ENCODE data around the gene TMEM254.
A peak's percentile ranks its signal among the peaks of the same experiment; 100 is the strongest.
"Not testable (repeated sequence)": the region's sequence is repeated elsewhere in the genome, so short reads cannot be mapped to it uniquely, and the experiment has no call there.

TMEM254 gene, protein sequence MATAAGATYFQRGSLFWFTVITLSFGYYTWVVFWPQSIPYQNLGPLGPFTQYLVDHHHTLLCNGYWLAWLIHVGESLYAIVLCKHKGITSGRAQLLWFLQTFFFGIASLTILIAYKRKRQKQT

DNA sequence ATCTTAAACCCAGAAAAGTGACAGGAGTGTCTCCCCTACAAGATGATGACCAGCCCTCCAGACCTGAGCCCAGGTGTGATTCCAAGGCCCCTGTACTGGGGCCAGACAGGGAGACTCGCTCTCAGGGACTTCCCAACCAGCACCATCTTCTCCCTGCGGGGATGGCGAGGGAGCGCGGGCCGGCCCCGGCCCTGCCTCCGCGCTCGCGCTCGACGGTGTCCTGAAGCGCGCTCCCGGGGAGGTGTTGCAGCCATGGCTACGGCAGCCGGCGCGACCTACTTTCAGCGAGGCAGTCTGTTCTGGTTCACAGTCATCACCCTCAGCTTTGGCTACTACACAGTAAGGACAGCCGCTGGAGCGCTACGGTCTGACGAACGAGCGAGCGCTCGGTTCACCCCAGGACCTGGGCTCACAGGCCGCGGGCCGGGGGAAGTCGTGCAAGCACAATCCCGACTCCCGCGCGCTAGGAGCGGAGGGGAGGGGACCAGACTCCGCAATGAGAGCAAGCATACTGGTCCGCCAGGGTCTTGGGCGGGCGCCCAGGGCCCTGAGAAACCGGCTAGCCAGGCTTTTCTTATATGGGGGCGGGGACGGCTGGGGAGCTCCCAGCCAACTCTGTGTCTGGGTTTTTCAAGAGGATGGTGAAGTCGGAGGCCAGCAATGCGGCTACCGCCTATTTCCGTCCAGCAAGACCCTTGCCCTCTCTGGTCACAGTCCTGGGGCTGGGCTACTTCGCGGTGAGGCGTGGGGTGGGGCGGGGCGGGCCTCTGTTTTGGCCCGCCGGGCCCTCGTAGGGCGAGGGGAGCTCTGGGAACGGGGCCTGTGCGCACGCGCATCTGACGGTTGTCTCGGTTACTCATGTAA lies at the start of gene TMEM254:
TSS of gene TMEM254 (plus strand) at position 218 of the 864 bp plus-strand sequence. CDS start at position 253, 35 bp downstream.
- peak; percentile 88 for DNase-seq

DNA sequence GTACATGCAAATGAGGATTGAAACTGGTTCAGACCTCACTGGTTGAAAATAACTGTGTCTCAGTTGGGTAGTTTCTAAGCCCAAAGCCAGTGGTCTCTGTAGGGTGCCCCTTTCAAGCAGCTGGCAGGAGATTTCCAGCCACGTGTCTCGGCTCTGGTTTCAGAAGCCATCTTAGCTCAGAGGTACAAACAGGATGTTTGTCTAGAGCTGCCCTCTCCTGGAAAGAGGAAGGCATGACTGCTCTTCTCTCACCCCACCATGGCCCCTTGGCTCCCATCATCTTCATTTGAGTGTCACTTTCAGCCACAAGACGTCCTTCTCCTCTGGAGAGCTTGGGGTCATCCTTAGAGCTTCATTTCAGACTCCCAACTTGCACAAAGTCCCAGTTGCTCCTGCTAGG lies 49.3 kb upstream of the TMEM254 start:
- DNase-seq, result not testable (repeated sequence)

DNA sequence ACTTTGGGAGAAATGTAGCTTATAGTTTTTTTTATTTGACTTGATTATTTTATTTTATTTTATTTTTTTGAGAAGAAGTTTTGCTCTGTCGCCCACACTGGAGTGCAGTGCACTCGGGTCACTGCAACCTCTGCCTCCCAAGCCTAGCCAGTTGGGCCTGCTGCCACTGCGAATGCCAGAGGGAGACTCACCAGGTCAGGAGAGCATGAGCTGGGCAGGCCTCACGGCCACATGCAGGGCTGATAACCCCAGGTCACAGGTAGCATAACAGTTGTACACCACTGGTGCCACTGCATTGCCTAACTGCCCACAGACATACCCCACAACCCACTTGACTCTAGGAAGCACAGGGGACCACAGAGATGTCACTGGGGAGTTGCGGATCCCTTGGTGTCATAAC lies 48.6 kb upstream of the TMEM254 start:
- not testable (repeated sequence) for DNase-seq

DNA sequence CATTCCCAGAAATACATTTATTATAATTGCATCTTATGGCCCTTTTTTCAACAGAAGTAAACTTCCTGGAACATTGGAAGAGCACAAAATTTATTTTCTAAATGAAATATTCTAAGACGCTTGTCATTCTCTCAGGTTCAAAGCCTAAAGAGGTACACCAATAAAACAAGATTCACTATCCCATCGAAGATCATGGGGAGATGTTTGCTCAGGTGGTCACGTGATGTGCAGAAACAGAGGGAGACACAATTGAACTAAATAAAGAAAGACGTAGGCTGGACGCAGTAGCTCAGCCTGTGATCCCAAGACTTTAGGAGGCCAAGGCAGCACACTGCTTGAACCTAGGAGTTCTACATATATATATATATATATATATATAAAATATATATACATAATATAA lies 46.0 kb upstream of the TMEM254 start:
- no peak for DNase-seq

DNA sequence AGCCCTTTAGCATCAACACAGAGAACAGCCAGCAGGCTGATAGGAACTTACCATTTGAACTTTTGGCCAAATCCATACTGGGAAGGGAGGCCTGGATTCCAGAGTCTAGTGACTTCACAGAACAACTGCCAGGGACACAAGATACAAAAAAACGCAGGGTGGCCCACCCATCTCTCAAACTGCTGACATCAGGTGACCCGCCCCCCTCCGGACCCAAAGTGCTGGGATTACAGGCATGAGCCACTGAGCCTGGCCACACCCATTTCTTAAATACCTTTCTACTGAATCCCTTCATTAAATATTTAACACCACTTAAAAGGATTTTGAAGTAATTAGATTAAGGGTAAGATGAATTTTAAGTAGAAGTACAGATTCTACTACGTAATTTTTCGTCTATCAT lies 43.7 kb upstream of the TMEM254 start:
- DNase-seq, result not testable (repeated sequence)

DNA sequence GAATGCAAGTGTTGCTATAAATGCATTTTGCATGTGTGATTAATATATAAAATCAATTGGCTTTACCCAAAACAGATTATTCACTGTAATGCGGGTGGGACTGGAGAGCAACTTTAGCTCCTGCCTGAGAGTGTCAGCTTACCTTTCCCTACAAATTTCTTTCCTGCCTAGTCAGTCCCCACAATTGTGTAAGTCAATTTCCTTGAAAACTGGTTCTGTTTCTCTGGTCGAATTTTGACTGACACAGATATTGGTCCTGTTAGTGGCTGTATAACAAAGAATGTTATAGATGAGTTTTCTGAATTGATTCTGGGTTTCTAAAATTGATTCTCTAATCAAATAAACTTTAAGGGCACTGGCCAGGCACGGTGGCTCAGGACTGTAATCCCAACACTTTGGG lies 43.0 kb upstream of the TMEM254 start:
- DNase-seq, result not testable (repeated sequence)

DNA sequence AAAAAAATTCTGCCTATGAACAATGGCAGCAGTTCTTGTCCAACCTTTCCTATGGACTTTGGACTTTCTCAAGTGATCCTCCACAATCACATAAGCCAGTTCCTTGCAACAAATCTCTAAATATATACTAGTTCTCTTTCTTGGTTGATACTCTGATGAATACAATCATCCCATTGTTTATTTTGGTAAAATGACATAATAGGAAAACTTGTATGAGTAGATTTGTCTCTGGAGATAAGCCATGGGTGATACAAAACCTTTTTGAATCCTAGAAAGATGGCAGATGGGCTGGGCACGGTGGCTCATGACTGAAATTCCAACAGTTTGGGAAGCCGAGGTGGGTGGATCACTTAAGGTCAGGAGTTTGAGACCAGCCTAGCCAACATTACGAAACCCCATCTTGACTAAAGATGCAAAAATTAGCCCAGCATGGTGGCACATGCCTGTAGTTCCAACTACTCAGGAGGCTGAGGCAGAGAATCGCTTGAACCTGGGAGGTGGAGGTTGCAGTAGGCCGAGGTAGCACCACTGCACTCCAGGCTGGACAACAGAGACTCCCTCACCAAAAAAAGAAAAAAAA lies 41.5 kb upstream of the TMEM254 start:
- DNase-seq, result not testable (repeated sequence)

DNA sequence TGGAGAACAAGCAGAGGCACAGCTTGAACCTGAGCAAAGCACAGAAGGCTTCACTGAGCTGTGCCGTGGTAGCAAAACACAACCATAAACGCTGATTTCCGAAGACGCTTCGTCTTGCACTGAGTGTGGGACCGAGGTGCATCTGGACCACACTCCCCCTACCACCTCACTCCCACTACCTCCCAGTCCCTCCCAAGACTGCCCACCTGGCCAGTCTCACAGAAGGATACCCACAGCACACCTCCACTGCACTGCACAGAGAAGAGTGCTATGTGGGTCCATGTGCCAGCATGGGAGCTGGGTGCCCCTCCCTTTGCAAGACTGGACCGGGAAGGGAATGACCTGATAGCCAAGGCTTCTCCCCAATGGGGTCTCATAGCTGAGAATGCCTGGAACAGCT lies 40.2 kb upstream of the TMEM254 start:
- not testable (repeated sequence) for DNase-seq

DNA sequence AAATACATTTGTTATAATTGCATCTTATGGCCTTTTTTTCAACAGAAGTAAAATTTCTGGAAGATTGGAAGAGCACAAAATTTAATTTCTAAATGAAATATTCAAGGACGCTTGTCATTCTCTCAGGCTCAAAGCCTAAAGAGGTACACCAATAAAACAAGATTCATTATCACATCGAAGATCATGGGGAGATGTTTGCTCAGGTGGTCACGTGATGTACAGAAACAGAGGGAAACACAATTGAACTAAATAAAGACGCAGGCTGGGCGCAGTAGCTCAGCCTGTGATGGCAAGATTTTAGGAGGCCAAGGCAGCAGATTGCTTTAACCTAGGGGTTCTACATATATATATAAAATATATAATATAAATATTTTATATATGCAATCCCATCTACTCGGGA lies 37.3 kb upstream of the TMEM254 start:
- no peak for DNase-seq

DNA sequence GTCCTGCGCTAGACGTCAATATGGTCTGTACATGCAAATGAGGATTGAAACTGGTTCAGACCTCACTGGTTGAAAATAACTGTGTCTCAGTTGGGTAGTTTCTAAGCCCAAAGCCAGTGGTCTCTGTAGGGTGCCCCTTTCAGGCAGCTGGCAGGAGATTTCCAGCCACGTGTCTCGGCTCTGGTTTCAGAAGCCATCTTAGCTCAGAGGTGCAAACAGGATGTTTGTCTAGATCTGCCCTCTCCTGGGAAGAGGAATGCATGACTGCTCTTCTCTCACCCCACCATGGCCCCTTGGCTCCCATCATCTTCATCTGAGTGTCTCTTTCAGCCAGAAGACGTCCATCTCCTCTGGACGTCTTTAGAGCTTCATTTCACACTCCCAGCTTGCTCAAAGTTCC lies 33.5 kb upstream of the TMEM254 start:
- peak; percentile 5 for DNase-seq

DNA sequence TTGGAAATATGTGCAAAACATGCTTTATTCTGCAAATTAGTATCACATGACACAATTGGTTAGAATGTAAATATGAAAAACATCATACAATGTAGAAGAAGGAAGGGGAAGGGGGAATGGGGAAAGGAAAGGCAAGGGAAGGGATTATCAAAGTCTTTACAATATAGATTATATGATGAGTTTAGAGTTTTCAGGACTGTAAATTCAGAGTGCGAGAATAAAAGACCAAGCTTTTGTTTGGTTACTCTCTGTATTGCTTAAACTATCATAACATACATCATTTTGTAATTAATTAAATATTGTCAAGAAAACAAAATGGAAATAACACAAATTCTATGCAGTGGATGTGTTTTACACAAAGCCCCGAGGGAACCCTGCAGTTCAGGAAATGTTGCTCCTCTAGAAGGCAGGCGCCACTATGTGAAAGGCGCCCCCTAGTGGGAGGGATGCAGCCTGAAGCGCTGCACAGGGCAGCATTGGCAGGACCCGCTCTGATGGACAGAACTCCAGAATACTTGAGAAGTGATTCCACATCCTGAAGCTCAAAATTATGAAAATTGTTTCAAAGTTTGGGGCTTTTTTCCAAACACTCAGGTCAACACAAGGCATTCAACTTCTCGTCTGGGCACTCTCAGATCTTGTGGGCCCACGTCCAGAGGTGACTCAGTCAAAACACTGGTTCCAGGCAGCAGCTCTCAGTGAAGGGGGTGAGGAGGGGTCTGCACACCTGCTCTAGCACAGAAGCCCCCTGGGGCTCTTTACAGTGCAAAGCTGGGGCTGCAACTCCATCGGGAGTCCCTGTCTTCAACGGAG lies 31.6 kb upstream of the TMEM254 start:
- DNase-seq, result peak; percentile 64

DNA sequence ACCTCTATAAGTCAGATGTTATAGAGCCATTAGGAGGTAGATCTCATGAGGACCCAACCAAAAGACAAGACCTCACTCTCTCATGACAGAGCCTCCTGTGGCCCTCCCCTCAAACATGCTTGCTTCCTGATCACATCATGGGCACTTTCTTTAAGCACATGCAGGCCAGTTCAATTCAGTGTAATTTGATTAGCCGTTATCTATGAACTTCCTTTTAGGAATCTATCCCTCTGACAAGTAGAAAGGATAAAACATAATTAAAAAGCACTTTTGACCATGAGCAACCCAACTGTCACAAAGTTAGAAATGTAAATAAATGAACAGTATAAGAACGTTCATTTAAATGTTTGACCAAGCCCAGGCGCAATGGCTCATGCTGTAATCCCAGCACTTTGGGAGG lies 27.7 kb upstream of the TMEM254 start:
- DNase-seq, result no peak

DNA sequence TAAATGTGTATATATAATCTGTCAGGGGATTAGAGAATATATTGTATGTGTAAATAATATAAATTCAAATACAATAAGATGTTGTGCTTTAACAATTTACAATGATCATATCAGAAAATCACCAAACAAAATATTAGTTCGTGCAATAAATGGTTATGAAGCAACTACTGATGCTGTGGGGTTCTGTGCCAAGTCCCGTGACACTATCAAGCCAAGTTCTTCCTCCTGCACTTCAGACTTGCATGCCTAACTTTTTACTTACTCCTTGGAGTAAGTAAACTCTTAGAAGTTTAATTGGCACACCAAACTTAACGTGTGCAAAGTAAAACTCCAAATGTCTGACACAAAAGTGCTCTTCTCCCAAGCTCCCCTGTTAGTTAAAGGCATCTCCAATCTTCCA lies 26.5 kb upstream of the TMEM254 start:
- DNase-seq, result no peak

DNA sequence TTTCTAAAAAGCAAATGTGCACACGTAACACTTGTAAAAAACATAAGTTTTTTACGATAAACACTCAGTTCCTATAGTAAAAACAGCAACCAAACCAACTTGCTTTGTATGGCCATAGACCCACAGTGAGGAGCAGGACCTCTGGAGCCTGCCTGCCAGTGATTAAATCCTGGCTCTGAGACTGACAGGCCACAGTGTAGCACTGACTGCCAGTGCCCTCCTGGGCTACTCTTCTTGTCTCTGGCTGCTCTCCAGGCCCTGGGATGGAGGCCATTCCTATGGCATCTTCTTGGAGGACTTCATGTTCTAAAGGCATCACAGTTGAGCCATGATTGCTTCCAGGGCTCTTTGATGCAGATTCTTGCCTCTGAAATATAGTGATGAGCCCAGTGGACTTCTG lies 22.7 kb upstream of the TMEM254 start:
- DNase-seq, result no peak

DNA sequence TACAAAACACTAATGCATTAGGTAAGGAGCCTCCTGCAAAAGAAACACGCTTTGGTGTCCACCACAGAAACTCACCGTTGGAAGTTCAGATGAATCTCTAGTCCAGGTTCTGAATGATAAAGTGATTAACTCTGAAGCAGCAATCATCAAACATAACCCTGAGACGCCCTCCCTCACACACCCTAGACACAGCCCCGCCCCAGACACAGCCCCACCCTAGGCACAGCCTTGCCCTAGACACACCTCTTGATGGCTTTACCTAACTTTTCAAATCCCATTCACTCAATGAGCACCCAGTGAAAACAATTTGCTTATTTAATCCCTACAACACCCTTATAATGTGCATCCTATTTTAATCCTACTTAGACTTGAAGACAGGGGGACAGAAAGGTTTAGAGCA lies 21.3 kb upstream of the TMEM254 start:
- DNase-seq, result no peak

DNA sequence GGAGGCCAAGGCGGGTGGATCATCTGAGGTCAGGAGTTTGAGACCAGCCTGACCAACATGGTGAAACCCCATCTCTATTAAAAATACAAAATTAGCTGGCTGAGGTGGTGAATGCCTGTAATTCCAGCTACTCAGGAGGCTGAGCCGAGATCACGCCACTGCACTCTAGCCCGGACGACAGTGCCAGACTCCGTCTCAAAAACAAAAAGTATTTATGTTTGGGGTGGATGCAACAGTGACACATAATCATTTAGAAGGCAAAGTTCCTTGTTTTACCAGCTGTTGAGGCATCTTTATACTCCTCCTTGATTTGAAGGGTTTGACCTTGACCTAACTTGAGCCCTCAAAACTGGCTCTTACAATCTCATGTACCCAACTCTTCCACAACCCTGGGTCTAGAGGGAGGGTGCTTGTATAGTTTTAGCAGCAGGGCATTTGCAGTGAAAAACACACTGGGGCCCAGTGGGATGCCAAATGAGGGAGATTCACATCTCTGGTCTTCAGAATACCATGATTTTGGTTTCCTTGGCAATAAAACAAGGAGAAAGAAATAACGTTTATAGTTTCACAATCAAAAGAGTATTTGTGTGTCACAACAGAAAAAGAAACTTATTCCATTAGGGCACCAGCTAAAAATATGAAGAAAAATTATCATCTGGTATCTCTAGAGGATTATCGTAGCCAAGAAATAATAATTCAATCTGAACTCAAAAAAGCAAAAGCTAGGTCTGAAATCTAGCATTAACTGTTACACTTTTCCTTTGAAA lies 14.2 kb upstream of the TMEM254 start:
- no peak for DNase-seq

DNA sequence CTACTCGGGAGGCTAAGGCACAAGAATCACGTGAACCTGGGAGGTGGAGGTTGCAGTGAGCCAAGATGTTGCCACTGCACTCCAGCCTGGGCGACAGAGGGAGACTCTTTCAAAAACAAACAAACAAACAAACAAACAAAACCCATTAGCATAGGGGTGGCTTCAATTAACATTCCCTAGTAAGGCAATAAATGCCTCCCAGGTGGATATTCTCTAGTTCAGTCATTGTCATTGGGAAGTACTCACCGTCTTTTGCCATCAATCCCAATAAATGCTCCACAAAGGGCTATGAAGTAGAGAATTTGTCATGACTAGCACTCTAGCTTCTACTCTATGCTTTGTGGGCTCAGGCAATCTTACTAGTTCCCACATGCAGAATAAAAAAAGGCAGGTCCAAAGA lies 11.7 kb upstream of the TMEM254 start:
- DNase-seq, result no peak

DNA sequence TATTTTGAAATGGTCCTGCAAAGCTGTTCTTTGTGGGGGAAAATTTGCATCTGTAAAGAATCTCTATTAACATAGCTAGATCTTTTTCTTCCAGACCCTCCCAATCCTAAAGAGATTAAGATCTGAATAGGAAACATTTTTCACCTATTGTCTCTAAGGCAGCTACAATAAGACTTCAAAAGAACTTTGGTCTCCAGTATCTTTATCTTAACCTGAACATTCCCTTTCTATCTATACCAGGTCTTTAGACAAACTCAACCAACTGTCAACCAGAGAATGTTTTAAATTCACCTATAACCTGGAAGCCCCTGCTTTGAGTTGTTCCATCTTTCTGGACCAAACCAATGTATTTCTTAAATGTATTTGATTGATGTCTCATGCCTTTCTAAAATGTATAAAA lies 10.6 kb upstream of the TMEM254 start:
- DNase-seq, result not testable (repeated sequence)

DNA sequence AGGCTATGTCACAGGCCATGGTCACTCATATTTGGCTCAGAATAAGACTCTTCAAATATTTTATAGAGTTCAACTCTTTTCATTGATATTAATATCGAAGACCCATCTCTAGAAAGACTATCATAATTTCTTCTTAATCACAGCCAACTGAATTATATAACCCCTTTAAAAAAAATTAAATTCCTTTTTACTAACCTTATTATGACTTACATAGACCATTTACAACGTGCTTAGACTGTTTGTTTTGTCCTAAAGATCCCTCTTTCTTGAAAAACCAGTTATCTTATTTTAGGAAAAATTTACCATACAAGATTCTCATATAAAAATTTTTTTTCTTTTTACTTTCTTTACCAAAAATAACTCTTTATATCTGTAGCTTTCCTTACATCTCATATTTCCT lies 10.2 kb upstream of the TMEM254 start:
- no peak for DNase-seq

DNA sequence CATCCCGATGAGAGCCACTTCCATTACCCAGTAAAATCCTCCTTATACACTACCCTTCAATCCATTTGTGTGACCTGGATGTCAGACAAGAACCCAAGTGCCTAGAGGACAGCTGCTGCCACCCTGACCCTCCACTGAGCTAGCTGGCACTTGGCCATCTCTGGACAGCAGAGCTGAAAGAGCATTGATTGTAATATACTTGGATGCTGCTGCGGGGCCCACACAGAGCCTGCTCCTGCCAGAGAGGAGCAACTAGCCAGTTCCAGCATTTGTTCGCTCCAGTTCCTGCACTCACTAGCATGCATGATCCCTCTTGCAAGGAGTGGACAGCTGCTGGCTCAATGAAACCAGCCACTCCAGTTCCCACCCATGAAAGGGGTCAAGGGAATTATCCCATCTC lies 8.4 kb upstream of the TMEM254 start:
- DNase-seq, result no peak

DNA sequence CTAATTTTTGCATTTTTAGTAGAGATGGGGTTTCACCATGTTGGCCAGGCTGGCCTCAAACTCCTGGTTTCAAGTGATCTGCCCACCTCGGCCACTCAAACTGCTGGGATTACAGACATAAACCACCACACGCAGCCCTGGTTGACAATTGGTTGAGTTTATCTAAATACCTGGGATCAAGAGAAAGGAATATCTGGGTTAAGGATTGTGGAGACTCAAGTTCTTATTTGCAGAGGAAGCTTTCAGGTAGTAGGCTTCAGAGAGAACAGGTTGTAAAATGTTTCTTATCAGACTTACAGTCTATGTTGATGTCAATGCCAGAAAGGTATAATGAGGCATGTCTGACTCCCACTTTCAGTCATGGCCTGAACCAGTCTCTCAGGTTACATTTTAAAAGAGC lies 5.9 kb upstream of the TMEM254 start:
- DNase-seq, result no peak

DNA sequence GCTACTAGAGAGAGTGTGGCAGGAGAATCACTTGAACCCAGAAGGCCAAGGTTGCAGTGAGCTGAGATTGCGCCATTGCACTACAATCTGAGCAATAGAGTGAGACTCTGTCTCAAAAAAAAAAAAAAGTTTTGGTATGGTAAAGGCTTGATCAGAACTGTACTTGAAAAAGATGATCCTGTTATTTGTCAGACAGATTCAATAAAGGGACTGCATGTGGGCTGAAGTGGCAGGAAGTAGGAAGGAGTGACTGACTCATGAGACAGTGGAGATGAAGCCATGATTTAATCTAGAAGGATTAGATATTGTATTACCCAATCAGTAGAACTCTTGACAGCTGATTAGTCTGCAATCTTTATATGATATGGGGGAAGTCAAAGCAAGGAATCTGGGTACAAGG lies 2.7 kb upstream of the TMEM254 start:
- DNase-seq, result no peak
